Stomach (tissue), 9 donors: ENCODE results near the gene TCOF1. TPM values are rescaled to one million over a fixed set of nuclear protein-coding genes. Genes with fewer than 3 reads are reported as not detected.

Experiments used
- DNase-seq, 2 donors: peaks; one replicate each; pipeline versions ENCODE4 v3.0.0 to v3.0.0-alpha.2; 2013 to 2019
- H3K27ac ChIP-seq, 5 donors: fragments of 200-600 bp in 4 of 5; sonication (generic) in 4 of 5; one replicate each; pipeline ENCODE4 v1.5.1; 2013 to 2019; ENCODE audit warnings: mild to moderate bottlenecking in 1 of 5, moderate library complexity in 1 of 5
- H3K27me3 ChIP-seq, 3 donors: fragments of 200-600 bp; sonication (generic); one replicate each; pipeline ENCODE4 v1.5.1; 2017 to 2019; ENCODE audit warnings: mixed run types in 1 of 3
- H3K36me3 ChIP-seq, 4 donors: fragments of 200-600 bp; sonication (generic); 1 replicate in 3 of 4; 2 replicates in 1 of 4; pipeline ENCODE4 v1.5.1; 2016 to 2019
- H3K4me1 ChIP-seq, 4 donors: fragments of 200-600 bp; sonication (generic); one replicate each; pipeline ENCODE4 v1.5.1; 2016 to 2019
- H3K4me3 ChIP-seq, 4 donors: fragments of 200-600 bp; sonication (generic) in 3 of 4; one replicate each; pipeline ENCODE4 v1.5.1; 2016 to 2019; ENCODE audit warnings: mild to moderate bottlenecking in 1 of 4
- H3K9me3 ChIP-seq, 4 donors: fragments of 200-600 bp; sonication (generic); one replicate each; pipeline ENCODE4 v1.5.1; 2016 to 2019
- EP300 ChIP-seq: sonication (generic); formaldehyde crosslinking; IDR thresholded peaks from one replicate; pipeline ENCODE4 v1.6.1; 2017; ENCODE audit warnings: antibody characterized with exemption
- POLR2A ChIP-seq, 4 donors: fragments of 450-650 bp; IDR thresholded peaks; one replicate each; pipeline ENCODE4 v1.6.1; 2016; ENCODE audit warnings: antibody characterized with exemption in 4 of 4, control low read depth in 2 of 4, mild to moderate bottlenecking in 1 of 4, moderate library complexity in 1 of 4
- POLR2AphosphoS5 ChIP-seq, 3 donors: sonication (generic); formaldehyde crosslinking; IDR thresholded peaks; one replicate each; pipeline ENCODE4 v1.6.1; 2016; ENCODE audit warnings: antibody characterized with exemption in 3 of 3
- WGBS, 5 donors: extraction: QIAGEN DNeasy Blood & Tissue Kit in 3 of 5; methylation state at CpG; one replicate each; pipeline versions ENCODE4 v1.1.5 to v1.1.7; 2013 to 2018; 5-methylcytosine and 5-hydroxymethylcytosine counted together
- intact Hi-C: fragments of 100-400 bp; cut with DNase I; formaldehyde crosslinking; loops from one replicate; pipeline ENCODE4 v1.15.1; 2023; ENCODE audit warnings: low total_unique reads
- polyA plus RNA-seq, 3 donors: library from polyadenylated mRNA; stranded (reverse); fragments of 200-250 nt; gene quantifications; one replicate each; pipeline ENCODE4 v1.2.3, GENCODE V29; 2013
- total RNA-seq, 5 donors: library from RNA; depleted of rRNA; stranded (reverse); fragments of >200 nt; gene quantifications; one replicate each; pipeline versions ENCODE4 v1.1.0 to v1.2.3, GENCODE V29; 2014 to 2016
- TF ChIP-seq, protein P1 (sequence below), 7 experiments: fragments of 450-650 bp in 4 of 7; fragments of 200-600 bp in 3 of 7; sonication (generic) in 3 of 7; IDR thresholded peaks; one replicate each; pipeline ENCODE4 v1.5.1; 2016 to 2019; ENCODE audit warnings: antibody characterized with exemption in 7 of 7, control low read depth in 2 of 7, mild to moderate bottlenecking in 1 of 7
- donor health status: healthy with polysubstance abuse.
- donor health status: Bipolar disorder and iron deficiency.
- donor health status: healthy.

TCOF1 gene
- total and polyA plus RNA-seq, 8 donors: 11.7 to 74.1 (median 27.0) TPM

DNA sequence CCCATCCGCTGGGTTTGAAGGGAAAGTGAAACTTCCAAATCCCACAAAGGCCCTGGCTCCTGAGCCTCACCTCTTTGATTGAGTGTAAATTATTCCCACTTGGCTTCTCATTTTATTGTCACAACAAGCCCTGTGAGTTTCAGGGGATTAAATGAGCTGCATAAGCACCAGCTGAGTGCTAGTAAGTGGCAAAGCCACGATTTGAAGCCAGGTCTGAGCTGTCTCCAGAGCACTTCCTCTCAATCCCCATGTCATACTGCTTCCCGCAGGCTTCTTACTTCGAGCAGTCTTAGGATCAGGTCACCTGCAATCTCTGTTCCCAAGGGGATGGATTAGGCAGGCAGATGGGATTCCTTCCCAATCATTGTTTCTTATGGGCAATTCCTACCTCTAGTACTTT, 74.1 kb downstream of the TCOF1 start:
- intact Hi-C loops: no loop called here
- no peaks in the 10 kb centered on the region for H3K9me3 ChIP-seq
- no peak for DNase-seq
- H3K27ac ChIP-seq: no peak overlapping the region
- no peaks in the 10 kb centered on the region for H3K27me3 ChIP-seq
- H3K4me3 ChIP-seq: no peak overlapping the region
- TF ChIP-seq POLR2A (IDR thresholded peaks at IDR 0.05) (no peak), POLR2AphosphoS5 (IDR thresholded peaks at IDR 0.05) (no peak), EP300 (no peak)
- TF ChIP-seq, protein P1, sequence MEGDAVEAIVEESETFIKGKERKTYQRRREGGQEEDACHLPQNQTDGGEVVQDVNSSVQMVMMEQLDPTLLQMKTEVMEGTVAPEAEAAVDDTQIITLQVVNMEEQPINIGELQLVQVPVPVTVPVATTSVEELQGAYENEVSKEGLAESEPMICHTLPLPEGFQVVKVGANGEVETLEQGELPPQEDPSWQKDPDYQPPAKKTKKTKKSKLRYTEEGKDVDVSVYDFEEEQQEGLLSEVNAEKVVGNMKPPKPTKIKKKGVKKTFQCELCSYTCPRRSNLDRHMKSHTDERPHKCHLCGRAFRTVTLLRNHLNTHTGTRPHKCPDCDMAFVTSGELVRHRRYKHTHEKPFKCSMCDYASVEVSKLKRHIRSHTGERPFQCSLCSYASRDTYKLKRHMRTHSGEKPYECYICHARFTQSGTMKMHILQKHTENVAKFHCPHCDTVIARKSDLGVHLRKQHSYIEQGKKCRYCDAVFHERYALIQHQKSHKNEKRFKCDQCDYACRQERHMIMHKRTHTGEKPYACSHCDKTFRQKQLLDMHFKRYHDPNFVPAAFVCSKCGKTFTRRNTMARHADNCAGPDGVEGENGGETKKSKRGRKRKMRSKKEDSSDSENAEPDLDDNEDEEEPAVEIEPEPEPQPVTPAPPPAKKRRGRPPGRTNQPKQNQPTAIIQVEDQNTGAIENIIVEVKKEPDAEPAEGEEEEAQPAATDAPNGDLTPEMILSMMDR (IDR thresholded peaks at IDR 0.05): no peak
- 47 to 60% (median 52%) methylated on average over 4 of the region's 4 CpGs for WGBS, 5 donors
- peaks cover 8 to 20% (median 13%) of the 10 kb centered on the region in 4 donors for H3K4me1 ChIP-seq
- H3K36me3 ChIP-seq: no peaks in the 10 kb centered on the region

DNA sequence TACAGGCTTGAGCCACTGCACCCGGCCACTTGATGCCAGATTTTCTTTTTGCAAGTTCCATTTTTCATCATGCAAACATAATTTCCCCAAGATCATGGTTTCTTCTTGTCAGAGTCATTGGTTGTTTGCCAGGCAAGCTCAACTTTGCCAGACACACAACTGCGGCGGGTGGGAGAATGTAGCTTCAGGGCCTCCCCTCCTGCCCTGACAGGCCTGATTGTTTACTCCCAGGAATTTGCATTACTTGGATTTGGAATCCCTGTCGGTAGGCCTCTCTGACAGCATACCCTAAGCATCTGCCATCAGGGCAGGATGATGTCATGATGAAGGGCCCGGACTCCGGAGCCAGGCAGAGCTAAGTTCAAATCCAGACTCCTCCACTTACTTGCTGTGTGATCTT, 77.0 kb downstream of the TCOF1 start:
- TF ChIP-seq POLR2AphosphoS5 (IDR thresholded peaks at IDR 0.05) (no peak), EP300 (no peak), POLR2A (IDR thresholded peaks at IDR 0.05) (no peak)
- TF ChIP-seq, protein P1 (IDR thresholded peaks at IDR 0.05): no peak
- peak in 1 of 2 donors; percentile 81 for DNase-seq
- Histone ChIP-seq H3K9me3 (no peaks in the 10 kb centered on the region), H3K36me3 (no peaks in the 10 kb centered on the region), H3K4me3 (no peak overlapping the region), H3K27me3 (no peaks in the 10 kb centered on the region), H3K4me1 (peaks cover 0 to 8% (median 3%) of the 10 kb centered on the region in 4 donors), H3K27ac (no peak overlapping the region)
- intact Hi-C loops: no loop called here
- 57 to 75% (median 63%) methylated on average over 6 of the region's 6 CpGs for WGBS, 5 donors

DNA sequence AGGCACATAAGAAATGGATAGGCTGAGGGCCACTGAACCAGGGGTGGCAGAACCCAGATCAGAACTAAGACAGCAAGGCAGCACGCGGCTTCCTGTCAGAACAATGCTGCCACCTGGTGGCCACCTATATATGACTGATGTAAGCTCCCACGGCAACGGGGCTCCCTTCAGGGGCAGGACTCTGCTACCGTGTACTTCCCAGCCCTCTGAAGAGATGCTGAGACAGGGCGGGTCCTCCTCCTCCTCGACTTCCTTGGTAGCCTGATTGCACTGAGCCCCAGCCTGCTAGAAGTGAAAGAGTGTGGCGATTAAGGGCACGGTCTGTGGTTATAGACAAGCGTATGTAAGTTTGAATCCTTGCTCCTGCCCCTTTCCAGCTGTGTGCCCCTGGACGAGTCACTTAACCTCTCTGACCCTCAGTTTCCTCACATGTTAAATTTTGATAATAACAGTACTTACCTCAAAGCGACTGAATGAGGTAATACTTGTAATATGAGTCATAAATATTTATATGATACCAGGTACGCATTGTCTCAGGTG, 78.7 kb downstream of the TCOF1 start:
- TF ChIP-seq, protein P1 (IDR thresholded peaks at IDR 0.05): peak in 5 of 7 experiments; percentile 31 to 88 (median 84)
- TF ChIP-seq POLR2AphosphoS5 (IDR thresholded peaks at IDR 0.05) (peak in 1 of 3 donors; percentile 77), EP300 (no peak), POLR2A (IDR thresholded peaks at IDR 0.05) (no peak)
- Histone ChIP-seq H3K27ac (no peak overlapping the region), H3K4me1 (peaks cover 0 to 8% (median 3%) of the 10 kb centered on the region in 4 donors), H3K27me3 (no peaks in the 10 kb centered on the region), H3K9me3 (no peaks in the 10 kb centered on the region), H3K36me3 (peaks cover 0 to 2% (median 1%) of the 10 kb centered on the region in 4 donors), H3K4me3 (no peak overlapping the region)
- DNase-seq: peak; percentile 95 to 97
- intact Hi-C loops: no loop called here
- WGBS, 5 donors: 13 to 16% (median 15%) methylated on average over 11 to 13 of the region's 13 CpGs

DNA sequence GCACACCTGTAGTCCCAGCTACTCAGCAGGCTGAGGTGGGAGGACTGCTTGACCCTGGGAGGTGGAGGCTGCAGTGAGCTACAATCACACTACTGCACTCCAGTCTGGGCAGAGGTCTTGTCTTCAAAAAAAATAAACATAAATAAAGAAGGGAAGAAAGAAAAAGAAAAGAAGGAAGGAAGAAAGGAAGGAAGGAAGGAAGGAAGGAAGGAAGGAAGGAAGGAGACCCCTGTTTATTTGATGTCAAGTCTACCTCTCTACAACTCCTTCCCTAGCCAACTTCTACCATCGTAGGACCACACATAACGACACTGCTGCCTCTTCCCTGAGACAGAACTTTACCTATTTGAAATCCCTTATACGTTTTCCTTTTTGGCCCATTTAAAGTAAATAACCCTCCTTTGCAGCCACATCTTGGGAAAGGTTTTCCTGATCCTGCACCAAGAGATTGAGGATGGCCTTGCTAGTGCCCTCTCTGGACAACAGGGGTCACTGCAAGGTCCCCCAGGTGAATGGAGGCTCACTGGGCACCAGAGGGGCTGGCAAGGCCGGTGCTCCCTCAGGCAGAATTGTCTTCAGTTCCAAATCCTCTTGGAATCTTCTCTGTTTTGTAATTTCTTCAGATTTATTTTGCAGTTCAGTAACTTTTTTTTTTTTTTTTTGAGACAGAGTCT, 81.5 kb downstream of the TCOF1 start:
- 49 to 64% (median 54%) methylated on average over 4 of the region's 4 CpGs for WGBS, 5 donors
- Histone ChIP-seq H3K4me3 (no peak overlapping the region), H3K36me3 (peaks cover 9 to 30% (median 26%) of the 10 kb centered on the region in 4 donors), H3K27ac (no peak overlapping the region), H3K4me1 (peaks cover 0 to 17% (median 4%) of the 10 kb centered on the region in 4 donors), H3K27me3 (no peaks in the 10 kb centered on the region), H3K9me3 (no peaks in the 10 kb centered on the region)
- TF ChIP-seq, protein P1 (IDR thresholded peaks at IDR 0.05): peak in 3 of 7 experiments; percentile 14 to 44 (median 18)
- TF ChIP-seq POLR2A (IDR thresholded peaks at IDR 0.05): no peak
- intact Hi-C loops: no loop called here
- no peak for DNase-seq
